Stimulated activated CD4-positive, alpha-beta T cell treated with anti-CD3 and anti-CD28 coated beads, TNF-alpha, amount 100 ng/mL, for 48 hours (primary cell): Measurements from ENCODE around the gene ZNF816.
"Not testable (repeated sequence)": the region's sequence is repeated elsewhere in the genome, so short reads cannot be mapped to it uniquely, and the experiment has no call there.

Experiments
- DNase-seq, 3 donors: peaks; one replicate each; pipeline ENCODE4 v3.0.0-alpha.2; 2020; ENCODE audit warnings: low read depth in 3 of 3

Gene ZNF816

DNA sequence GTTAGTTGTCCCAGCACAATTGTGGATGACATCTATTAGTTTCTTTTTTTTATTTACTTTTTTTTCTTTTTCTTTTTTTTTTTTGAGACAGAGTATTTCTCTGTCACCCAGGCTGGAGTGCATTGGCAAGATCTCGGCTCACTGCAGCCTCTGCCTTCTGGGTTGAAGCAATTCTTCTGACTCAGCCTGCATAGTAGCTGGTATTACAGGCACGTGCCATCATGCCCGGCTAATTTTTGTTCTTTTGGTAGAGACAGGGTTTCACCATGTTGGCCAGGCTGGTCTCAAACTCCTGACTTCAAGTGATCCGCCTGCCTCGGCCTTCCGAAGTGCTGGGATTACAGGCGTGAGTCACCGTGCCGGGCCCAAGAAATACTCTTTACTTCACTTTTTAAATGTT, 38.0 kb downstream of the ZNF816 start:
- not testable (repeated sequence) for DNase-seq

DNA sequence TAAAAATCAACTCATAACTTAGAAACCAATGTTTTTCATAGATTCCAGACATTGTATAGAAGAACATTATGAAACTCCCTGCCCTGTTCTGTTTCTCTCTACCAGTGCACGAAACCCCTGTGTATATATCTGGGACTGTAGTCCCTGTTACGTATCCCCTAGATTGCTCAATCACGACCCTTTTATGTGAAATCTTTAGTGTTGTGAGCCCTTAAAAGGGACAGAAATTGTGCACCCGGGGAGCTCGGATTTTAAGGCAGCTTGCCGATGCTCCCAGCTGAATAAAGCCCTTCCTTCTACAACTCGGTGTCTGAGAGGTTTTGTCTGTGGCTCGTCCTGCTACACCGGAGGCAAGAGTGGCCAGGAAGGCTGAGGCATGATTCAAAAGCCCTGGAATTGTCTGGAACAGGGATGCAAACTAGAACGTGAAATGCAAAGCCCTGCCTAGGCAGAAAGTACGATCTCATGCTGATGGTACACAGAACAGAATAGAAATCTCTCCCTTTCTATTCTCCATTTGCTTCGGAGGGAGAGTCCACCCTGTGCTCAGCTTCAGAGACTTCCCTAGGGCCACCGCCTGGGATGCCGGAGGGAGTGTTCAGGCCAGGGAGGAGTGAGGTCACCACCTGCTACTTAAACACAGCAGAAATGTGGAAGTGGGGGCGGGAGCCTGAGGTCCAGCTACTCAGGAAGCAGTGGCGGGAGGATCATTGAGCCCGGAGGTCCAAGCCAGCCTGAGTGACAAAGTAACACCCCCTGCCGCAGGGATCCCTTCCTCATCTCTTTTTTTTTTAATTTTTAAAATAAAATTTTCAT, 38.7 kb downstream of the ZNF816 start:
- DNase-seq: no peak

DNA sequence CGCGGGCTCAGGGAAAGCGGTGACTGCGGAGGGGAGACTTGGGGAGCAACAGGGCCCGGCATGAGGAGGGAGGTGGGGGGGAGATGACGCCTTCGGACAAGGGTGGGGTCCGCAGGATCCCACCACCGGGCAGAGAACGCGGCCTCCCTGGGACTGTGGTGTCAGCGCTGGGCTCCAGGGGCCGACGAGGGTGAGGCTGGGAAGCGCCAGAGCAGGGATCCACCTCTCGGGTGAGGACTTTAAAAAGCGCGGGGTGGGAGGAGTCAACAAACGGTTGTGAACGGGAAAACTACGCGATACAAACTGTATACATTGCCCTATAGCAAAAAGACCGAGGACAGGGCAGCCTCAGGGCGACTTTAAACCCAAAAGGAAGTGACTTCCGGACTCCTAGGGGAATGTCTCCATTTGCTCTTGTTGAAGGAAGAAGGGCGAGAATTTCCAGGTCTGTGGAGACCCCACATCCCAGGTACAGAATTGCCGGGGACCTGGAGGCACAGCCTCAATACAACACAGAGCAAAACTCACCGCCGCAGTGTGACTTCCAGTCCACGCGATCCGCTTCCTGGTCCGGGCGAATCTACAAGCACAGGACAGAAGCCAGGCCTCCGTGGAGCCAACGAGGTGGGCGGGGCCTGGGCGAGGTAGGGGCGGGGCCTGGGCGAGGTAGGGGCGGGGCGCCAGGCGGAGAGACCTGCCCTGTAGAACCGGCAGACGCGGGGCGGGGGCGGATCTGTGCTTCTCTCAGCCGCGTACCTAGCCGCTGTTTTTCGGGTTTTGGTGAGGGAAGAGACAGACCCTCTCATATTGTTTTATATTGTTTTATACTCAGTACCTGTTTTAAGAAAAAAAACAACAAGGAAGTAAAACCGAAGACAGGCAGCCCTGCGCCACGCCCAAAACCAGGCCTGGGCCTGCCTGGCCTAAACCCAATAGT, 39.6 kb downstream of the ZNF816 start, which contains the start of gene ZNF888:
Gene ZNF888 (minus strand): TSS at position 588 of the 937 bp plus-strand sequence. CDS start 5,555 bp downstream, outside the sequence.
- peak; percentile 58 to 81 (median 73) for DNase-seq

DNA sequence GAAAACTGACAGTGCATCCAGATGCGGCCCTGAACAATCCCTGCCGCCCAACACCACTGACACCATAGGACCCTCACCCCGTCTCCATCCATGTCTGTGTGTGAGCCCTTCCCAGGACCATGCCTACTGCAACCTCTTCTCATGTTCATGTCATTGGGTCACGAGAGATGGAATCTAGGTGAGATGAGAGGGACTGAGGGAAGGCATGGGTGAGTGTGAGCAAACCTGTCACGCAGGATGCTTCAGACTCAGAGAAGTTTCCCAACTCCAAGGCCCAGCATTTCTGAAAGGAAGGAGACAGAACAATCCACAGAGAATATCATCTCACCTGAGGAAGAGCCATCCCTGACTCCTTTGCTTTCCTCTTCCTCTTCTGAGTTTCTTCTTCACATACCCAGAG, 45.1 kb downstream of the ZNF816 start:
- no peak for DNase-seq

DNA sequence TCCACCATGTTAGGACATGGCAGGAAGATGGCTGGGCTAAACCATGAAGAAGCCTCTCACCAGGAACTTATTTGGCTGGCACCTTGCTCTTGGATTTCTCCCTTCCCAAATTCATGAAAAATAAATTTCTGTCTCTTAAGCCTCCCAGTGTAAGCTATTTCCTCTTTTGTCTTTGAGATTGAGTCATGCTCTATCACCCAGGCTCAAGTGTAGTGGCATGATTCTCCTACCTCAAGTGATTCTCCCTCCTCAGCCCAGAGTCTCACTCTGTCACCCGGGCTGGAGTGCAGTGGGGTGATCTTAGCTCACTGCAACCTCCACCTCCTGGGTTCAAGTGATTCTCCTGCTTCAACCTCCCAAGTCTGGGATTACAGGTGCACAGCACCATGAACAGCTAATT, 52.0 kb downstream of the ZNF816 start:
- DNase-seq: no peak

DNA sequence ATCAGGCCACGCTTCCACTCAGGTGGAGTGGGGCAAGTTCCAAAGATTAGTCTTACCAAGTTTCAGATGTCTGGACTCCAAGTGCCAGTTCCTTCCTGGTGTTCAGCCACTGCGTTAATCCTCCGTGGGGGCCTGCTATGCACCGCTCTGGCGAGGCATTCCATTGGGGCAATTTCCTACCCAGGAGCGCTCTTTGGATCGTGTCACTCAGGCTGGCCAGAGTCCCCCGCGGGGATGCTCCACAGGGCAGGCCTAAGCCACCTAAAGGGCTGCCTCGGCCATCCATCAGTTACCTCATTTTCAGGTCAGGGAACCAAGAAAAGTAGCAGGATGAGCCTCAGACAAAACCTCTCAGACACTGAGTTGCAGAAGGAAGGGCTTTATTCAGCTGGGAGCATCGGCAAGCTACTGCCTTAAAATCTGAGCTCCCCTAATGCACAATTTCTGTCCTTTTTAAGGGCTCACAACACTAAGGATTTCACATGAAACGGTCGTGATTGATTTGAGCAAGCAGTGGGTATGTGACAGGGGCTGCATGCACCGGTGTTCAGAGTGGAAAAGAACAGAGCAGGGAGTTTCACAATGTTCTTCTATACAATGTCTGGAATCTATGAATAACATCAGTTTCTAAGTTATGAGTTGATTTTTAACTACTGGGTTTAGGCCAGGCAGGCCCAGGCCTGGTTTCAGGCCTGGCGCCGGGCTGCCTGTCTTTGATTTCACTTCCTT, 58.5 kb downstream of the ZNF816 start:
- not testable (repeated sequence) for DNase-seq

DNA sequence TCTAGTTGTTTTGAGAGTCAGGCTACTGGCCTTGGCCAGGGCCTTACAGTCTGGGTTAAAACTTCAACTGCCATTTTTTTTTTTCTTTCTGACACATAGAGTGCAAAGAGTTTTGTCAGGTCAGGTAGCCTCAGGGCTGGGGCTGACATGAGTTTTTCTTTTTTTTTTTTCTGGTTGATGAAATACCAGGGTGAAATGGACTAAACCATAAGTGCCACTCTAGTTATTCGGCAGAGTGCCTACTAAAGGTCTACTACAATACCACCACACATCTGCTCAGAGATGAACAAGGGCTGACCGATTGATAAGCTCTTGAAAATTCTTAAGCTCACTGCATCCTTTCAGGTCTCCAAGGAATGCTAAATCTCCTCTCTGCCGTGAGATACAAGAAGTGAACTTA, 60.8 kb downstream of the ZNF816 start:
- no peak for DNase-seq
